Chondrocyte (in vitro differentiated cells): ENCODE data around the gene PRR29. TPM values are rescaled to one million over a fixed set of nuclear protein-coding genes. Genes with fewer than 3 reads are reported as not detected.
A peak's percentile ranks its signal among the peaks of the same experiment; 100 is the strongest.

ENCODE experiments used
- DNase-seq: peaks from one replicate; pipeline ENCODE4 v3.0.0; 2021; ENCODE audit warnings: mixed read lengths, low spot score
- H3K27ac Mint-ChIP-seq: one replicate; pipeline ENCODE4 v1.8.0; 2021; ENCODE audit warnings: mild to moderate bottlenecking, moderate library complexity, mixed read lengths; ENCODE audit not compliant: unreplicated experiment
- H3K27me3 Mint-ChIP-seq: 2 replicates; pipeline ENCODE4 v1.8.0; 2021; ENCODE audit warnings: low read depth, mixed read lengths
- H3K36me3 Mint-ChIP-seq: 2 replicates; pipeline ENCODE4 v1.8.0; 2021; ENCODE audit warnings: low read depth, mixed read lengths
- H3K4me1 Mint-ChIP-seq: 2 replicates; pipeline ENCODE4 v1.8.0; 2021; ENCODE audit warnings: low read depth, mild to moderate bottlenecking, mixed read lengths
- H3K4me3 Mint-ChIP-seq: one replicate; pipeline ENCODE4 v1.8.0; 2021; ENCODE audit warnings: mild to moderate bottlenecking, moderate library complexity, mixed read lengths; ENCODE audit not compliant: unreplicated experiment
- H3K9me3 Mint-ChIP-seq: 2 replicates; pipeline ENCODE4 v1.8.0; 2021; ENCODE audit warnings: low read depth, mixed read lengths
- CTCF ChIP-seq: fragments of 200-600 bp; sonication (generic); IDR thresholded peaks from 2 replicates; pipeline ENCODE4 v1.5.0; 2021; ENCODE audit warnings: antibody characterized with exemption, mild to moderate bottlenecking, moderate library complexity
- total RNA-seq: library from RNA; stranded (reverse); gene quantifications from 3 replicates; pipeline ENCODE4 v1.2.1, GENCODE V29; 2021

Gene PRR29
- total RNA-seq, 1 donor from 2014 or later = 0.35 TPM

- H3K4me3 Mint-ChIP-seq = no peak overlapping the region
- no peak for TF ChIP-seq CTCF
- H3K36me3 Mint-ChIP-seq = no peaks in the 10 kb centered on the region
- peaks cover 45% of the 10 kb centered on the region for H3K27me3 Mint-ChIP-seq
- DNase-seq = peak; percentile 44
- H3K9me3 Mint-ChIP-seq = no peaks in the 10 kb centered on the region
- H3K4me1 Mint-ChIP-seq = peaks cover 20% of the 10 kb centered on the region
- H3K27ac Mint-ChIP-seq = no peak overlapping the region
Measured at GRCh38 chr17:63993368-63993985, 4.7 kb upstream of the PRR29 start.

- H3K4me3 Mint-ChIP-seq = no peak overlapping the region
- H3K27me3 Mint-ChIP-seq = peaks cover 37% of the 10 kb centered on the region
- no peak for TF ChIP-seq CTCF
- peak; percentile 47 for DNase-seq
- H3K4me1 Mint-ChIP-seq = peaks cover 6% of the 10 kb centered on the region
- H3K36me3 Mint-ChIP-seq = no peaks in the 10 kb centered on the region
- no peak overlapping the region for H3K27ac Mint-ChIP-seq
- H3K9me3 Mint-ChIP-seq = no peaks in the 10 kb centered on the region
Measured at GRCh38 chr17:63995626-63996025, 2.5 kb upstream of the PRR29 start.

- peaks cover 6% of the 10 kb centered on the region for H3K4me1 Mint-ChIP-seq
- no peaks in the 10 kb centered on the region for H3K36me3 Mint-ChIP-seq
- H3K4me3 Mint-ChIP-seq = no peak overlapping the region
- H3K27ac Mint-ChIP-seq = no peak overlapping the region
- peak; percentile 44 for DNase-seq
- H3K27me3 Mint-ChIP-seq = peaks cover 34% of the 10 kb centered on the region
- no peaks in the 10 kb centered on the region for H3K9me3 Mint-ChIP-seq
- TF ChIP-seq CTCF = no peak
Measured at GRCh38 chr17:63996430-63997182, 1.5 kb upstream of the PRR29 start.

GRCh38 chr17:63997341-63998048 is 656 bp upstream of the PRR29 start:
- peak overlapping the region; percentile 83 for H3K4me3 Mint-ChIP-seq
- H3K27me3 Mint-ChIP-seq = peaks cover 25% of the 10 kb centered on the region
- no peak overlapping the region for H3K27ac Mint-ChIP-seq
- H3K9me3 Mint-ChIP-seq = no peaks in the 10 kb centered on the region
- peaks cover 6% of the 10 kb centered on the region for H3K4me1 Mint-ChIP-seq
- no peak for TF ChIP-seq CTCF
- no peaks in the 10 kb centered on the region for H3K36me3 Mint-ChIP-seq
- peak; percentile 43 for DNase-seq
